Testis (tissue), 2 donors: ENCODE measurements around the gene CAMTA2.

Experiments
- CTCF ChIP-seq, 3 experiments: fragments of 450-650 bp in 2 of 3; fragments of 200-600 bp in 1 of 3; sonication (generic) in 1 of 3; IDR thresholded peaks; one replicate each; pipeline ENCODE4 v1.5.1; 2016 to 2019; ENCODE audit warnings: antibody characterized with exemption in 3 of 3, mild to moderate bottlenecking in 2 of 3, moderate library complexity in 1 of 3
- POLR2A ChIP-seq: fragments of 450-650 bp; IDR thresholded peaks from one replicate; pipeline ENCODE4 v1.6.1; 2017; ENCODE audit warnings: antibody characterized with exemption, mild to moderate bottlenecking, moderate library complexity

- no peak for TF ChIP-seq CTCF (IDR thresholded peaks at IDR 0.05)
- TF ChIP-seq POLR2A: no peak
Measured at GRCh38 chr17:4958102-4958501, 29.4 kb downstream of the CAMTA2 start.
